Astrocyte of the hippocampus (primary cell): ENCODE results near the gene VAMP4.

ENCODE experiments used
- DNase-seq: peaks from one replicate; pipeline ENCODE4 v3.0.0; 2011; ENCODE audit warnings: low read depth, low spot score

Gene VAMP4

DNA sequence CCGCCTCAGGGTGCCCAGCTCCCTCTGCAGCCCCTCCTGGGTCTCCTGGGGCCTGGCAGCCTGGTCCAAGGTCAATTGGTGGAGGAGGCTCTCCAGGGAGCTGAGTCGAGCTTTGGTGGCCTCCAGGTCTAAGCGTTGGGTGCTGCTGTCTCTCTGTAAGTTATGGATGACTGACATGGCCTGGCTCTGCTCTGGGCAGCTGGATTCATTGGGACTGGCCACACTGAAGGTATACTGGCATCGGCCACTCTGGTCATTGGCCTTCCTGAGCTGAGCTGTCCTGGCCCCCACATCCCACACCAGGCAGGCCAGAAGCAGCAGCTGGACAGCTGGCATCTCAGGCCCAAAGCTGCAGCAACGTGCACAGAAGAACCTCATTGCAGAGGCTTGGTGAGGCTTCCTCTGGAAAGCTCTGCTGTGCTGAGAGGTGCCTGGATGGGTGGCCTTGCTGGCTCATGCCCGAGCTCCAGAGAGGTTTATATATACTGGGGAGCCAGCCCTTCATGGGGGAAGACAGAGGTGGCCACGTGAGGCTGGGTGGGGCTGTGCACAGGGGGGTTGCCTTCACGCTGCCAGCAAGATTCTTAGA is 89.5 kb downstream of the VAMP4 start, which contains the start of gene MYOC:
Gene MYOC (minus strand): TSS at position 455 of the 589 bp plus-strand sequence. CDS start 77 bp downstream, at position 378.
- DNase-seq: no peak
